ENCODE results near the gene MIA.
A peak's percentile ranks its signal among the peaks of the same experiment; 100 is the strongest.

Gene MIA

DNA sequence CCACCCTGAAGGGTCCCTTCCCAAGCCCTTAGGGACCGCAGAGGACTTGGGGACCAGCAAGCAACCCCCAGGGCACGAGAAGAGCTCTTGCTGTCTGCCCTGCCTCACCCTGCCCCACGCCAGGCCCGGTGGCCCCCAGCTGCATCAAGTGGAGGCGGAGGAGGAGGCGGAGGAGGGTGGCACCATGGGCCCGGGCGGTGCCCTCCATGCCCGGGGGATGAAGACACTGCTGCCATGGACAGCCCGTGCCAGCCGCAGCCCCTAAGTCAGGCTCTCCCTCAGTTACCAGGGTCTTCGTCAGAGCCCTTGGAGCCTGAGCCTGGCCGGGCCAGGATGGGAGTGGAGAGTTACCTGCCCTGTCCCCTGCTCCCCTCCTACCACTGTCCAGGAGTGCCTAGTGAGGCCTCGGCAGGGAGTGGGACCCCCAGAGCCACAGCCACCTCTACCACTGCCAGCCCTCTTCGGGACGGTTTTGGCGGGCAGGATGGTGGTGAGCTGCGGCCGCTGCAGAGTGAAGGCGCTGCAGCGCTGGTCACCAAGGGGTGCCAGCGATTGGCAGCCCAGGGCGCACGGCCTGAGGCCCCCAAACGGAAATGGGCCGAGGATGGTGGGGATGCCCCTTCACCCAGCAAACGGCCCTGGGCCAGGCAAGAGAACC is 25.1 kb downstream of the MIA start:
- peak overlapping the region; percentile 49 for H3K9ac ChIP-seq (ENCODE audit: low read length)
- peaks cover 52% of the 10 kb centered on the region for H3K4me1 ChIP-seq (ENCODE audit: insufficient read depth, low read length)
- peak overlapping the region; percentile 63 to 75 for H3K4me3 ChIP-seq (ENCODE audit: low read depth in 1 of 2, low read length in 2 of 2)
- no peaks in the 10 kb centered on the region for H3K9me3 ChIP-seq (ENCODE audit: low read length)
- peaks cover 20% of the 10 kb centered on the region for H3K36me3 ChIP-seq (ENCODE audit: insufficient read depth, low read length)
- H3K27ac ChIP-seq (ENCODE audit: low read depth, low read length) = peak overlapping the region; percentile 90
- no peaks in the 10 kb centered on the region for H3K27me3 ChIP-seq (ENCODE audit: control insufficient read depth in 1 of 2, insufficient read depth in 2 of 2, low read length in 2 of 2)

DNA sequence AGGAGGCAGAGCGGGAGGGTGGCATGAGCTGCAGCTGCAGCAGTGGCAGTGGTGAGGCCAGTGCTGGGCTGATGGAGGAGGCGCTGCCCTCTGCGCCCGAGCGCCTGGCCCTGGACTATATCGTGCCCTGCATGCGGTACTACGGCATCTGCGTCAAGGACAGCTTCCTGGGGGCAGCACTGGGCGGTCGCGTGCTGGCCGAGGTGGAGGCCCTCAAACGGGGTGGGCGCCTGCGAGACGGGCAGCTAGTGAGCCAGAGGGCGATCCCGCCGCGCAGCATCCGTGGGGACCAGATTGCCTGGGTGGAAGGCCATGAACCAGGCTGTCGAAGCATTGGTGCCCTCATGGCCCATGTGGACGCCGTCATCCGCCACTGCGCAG is 25.7 kb downstream of the MIA start:
- peak overlapping the region in 1 of 2 donors; percentile 63 for H3K4me3 ChIP-seq (ENCODE audit: low read depth in 1 of 2, low read length in 2 of 2)
- peaks cover 20% of the 10 kb centered on the region for H3K36me3 ChIP-seq (ENCODE audit: insufficient read depth, low read length)

GRCh38 chr19:40801426-40802299 is 26.3 kb downstream of the MIA start:
- Histone ChIP-seq H3K36me3 (ENCODE audit: insufficient read depth, low read length) (peaks cover 20% of the 10 kb centered on the region), H3K4me3 (ENCODE audit: low read depth in 1 of 2, low read length in 2 of 2) (peak overlapping the region in 1 of 2 donors; percentile 63), H3K9me3 (ENCODE audit: low read length) (no peaks in the 10 kb centered on the region), H3K27me3 (ENCODE audit: control insufficient read depth in 1 of 2, insufficient read depth in 2 of 2, low read length in 2 of 2) (no peaks in the 10 kb centered on the region), H3K9ac (ENCODE audit: low read length) (peak overlapping the region; percentile 25), H3K27ac (ENCODE audit: low read depth, low read length) (peak overlapping the region; percentile 45), H3K4me1 (ENCODE audit: insufficient read depth, low read length) (peaks cover 64% of the 10 kb centered on the region)

More for the DNA sequence above, 25.7 kb downstream of the MIA start:
- H3K9me3 ChIP-seq (ENCODE audit: low read length) = no peaks in the 10 kb centered on the region
- H3K27ac ChIP-seq (ENCODE audit: low read depth, low read length) = peak overlapping the region; percentile 90
- no peaks in the 10 kb centered on the region for H3K27me3 ChIP-seq (ENCODE audit: control insufficient read depth in 1 of 2, insufficient read depth in 2 of 2, low read length in 2 of 2)
- no peak overlapping the region for H3K9ac ChIP-seq (ENCODE audit: low read length)
- H3K4me1 ChIP-seq (ENCODE audit: insufficient read depth, low read length) = peaks cover 57% of the 10 kb centered on the region

DNA sequence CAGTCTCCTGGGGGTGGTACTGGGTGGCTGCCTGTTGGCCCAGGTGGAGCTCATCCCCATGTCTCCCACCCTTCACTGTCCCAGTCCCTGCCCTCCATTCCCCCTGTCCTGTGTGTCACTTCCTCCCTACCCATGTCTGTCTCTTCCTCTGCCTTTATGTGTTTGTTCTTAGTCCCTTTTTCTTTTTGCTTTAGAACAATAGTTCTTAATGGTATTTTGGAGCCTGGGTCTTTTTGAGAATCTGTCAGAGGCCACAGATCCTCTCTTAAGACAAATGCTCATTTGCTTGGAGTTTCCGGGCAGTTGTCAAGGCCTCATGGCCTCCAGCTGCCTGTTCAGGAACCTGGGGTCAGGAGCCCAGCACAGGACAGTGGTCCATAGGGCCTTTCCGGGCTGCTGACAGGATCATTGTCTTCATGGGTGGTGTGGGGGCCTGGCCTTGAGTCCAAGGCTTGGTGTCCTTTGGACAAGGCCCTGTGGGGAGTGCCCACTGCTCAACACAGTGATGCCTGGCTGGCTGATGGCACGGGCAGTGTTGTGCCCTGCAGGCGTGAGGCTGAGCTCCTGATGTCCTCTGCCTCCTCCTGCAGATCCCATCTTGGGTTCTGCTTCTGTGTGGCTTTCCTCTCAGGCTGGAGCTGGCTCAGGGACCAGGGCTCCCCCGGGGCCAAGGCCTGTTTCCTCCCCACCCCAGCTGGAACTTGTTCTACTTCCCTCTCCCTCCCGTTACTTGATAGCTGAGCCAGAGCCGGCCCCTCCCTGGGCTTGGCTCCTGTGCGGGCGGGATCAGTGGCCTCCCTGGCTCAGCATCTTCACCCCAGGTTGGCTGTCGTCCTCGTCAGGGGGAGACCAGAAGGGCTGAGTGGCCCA is 27.2 kb downstream of the MIA start:
- H3K27ac ChIP-seq (ENCODE audit: low read depth, low read length) = peak overlapping the region; percentile 45
- peaks cover 72% of the 10 kb centered on the region for H3K4me1 ChIP-seq (ENCODE audit: insufficient read depth, low read length)
- H3K27me3 ChIP-seq (ENCODE audit: control insufficient read depth in 1 of 2, insufficient read depth in 2 of 2, low read length in 2 of 2) = no peaks in the 10 kb centered on the region
- H3K36me3 ChIP-seq (ENCODE audit: insufficient read depth, low read length) = peaks cover 20% of the 10 kb centered on the region
- H3K9me3 ChIP-seq (ENCODE audit: low read length) = no peaks in the 10 kb centered on the region
- H3K9ac ChIP-seq (ENCODE audit: low read length) = peak overlapping the region; percentile 25
- H3K4me3 ChIP-seq (ENCODE audit: low read depth in 1 of 2, low read length in 2 of 2) = peak overlapping the region in 1 of 2 donors; percentile 54

DNA sequence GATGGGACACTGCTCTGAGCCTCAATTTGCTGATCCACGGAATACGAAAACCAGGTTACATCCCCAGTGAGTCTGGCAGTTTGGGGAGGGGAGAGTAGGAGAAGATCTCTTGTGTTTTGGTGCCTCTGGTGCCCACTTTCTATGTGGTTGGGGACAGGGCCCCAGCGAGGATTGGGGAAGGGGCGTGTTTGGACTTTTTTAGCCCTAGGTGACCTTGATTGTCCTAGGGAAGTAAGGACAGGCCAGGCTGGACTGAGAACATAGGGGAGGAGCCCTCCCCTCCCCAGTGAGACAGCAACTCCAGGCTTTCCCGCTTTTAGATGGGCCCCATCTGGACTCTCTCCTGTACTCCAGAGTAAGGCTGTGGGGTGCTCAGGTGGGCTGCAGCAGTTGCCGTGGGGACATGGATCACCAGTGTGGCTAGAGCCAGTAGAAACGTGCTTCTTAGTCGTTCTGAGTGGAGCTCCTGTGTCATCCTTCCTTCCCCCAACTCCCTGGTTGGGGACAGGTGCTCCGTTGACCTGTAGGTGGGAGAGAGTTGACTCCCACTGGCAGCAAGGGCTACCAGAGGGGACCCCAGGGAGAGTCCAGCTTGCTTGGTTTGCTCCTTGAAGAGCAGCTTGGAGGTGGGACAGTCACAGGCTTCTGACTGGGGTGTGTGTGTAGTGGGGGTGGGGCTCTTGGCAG is 28.0 kb downstream of the MIA start:
- Histone ChIP-seq H3K4me3 (ENCODE audit: low read depth in 1 of 2, low read length in 2 of 2) (peak overlapping the region in 1 of 2 donors; percentile 54), H3K36me3 (ENCODE audit: insufficient read depth, low read length) (peaks cover 28% of the 10 kb centered on the region), H3K4me1 (ENCODE audit: insufficient read depth, low read length) (peaks cover 72% of the 10 kb centered on the region), H3K27ac (ENCODE audit: low read depth, low read length) (peak overlapping the region; percentile 45), H3K9ac (ENCODE audit: low read length) (peak overlapping the region; percentile 5), H3K27me3 (ENCODE audit: control insufficient read depth in 1 of 2, insufficient read depth in 2 of 2, low read length in 2 of 2) (no peaks in the 10 kb centered on the region), H3K9me3 (ENCODE audit: low read length) (no peaks in the 10 kb centered on the region)

- Histone ChIP-seq H3K9me3 (ENCODE audit: low read length) (no peaks in the 10 kb centered on the region), H3K9ac (ENCODE audit: low read length) (peak overlapping the region; percentile 16), H3K27me3 (ENCODE audit: control insufficient read depth in 1 of 2, insufficient read depth in 2 of 2, low read length in 2 of 2) (no peaks in the 10 kb centered on the region), H3K27ac (ENCODE audit: low read depth, low read length) (peak overlapping the region; percentile 45), H3K36me3 (ENCODE audit: insufficient read depth, low read length) (peaks cover 36% of the 10 kb centered on the region), H3K4me1 (ENCODE audit: insufficient read depth, low read length) (peaks cover 72% of the 10 kb centered on the region), H3K4me3 (ENCODE audit: low read depth in 1 of 2, low read length in 2 of 2) (peak overlapping the region in 1 of 2 donors; percentile 8)
Observed at GRCh38 chr19:40803857-40804782, 28.8 kb downstream of the MIA start.

DNA sequence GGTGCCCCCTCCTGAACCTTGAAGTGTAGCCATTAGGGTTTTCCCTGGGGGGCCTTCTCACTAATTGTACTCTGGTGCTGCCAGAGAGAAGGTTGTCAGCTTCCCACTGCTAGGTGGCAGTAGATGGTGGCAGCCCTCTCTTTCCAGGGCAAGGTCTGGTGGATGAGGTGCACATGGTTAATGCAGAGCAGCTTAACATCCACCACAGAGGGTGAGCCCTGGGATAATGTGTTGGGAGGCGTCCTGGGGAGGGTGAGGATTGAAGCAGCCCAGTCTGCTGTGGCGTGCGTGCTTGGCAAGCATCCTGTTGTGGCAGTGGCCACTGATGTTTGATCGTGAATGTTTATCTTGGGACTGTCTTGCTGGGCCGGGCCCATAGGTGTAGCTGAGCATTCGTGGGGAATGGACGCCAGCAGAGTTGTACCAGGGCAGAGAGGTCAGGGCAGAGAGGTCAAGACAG is 29.5 kb downstream of the MIA start:
- H3K9ac ChIP-seq (ENCODE audit: low read length) = peak overlapping the region; percentile 16
- peaks cover 77% of the 10 kb centered on the region for H3K4me1 ChIP-seq (ENCODE audit: insufficient read depth, low read length)
- peak overlapping the region in 1 of 2 donors; percentile 8 for H3K4me3 ChIP-seq (ENCODE audit: low read depth in 1 of 2, low read length in 2 of 2)
- peak overlapping the region; percentile 45 for H3K27ac ChIP-seq (ENCODE audit: low read depth, low read length)
- H3K27me3 ChIP-seq (ENCODE audit: control insufficient read depth in 1 of 2, insufficient read depth in 2 of 2, low read length in 2 of 2) = no peaks in the 10 kb centered on the region
- H3K9me3 ChIP-seq (ENCODE audit: low read length) = no peaks in the 10 kb centered on the region
- peaks cover 43% of the 10 kb centered on the region for H3K36me3 ChIP-seq (ENCODE audit: insufficient read depth, low read length)

- Histone ChIP-seq H3K27me3 (ENCODE audit: control insufficient read depth in 1 of 2, insufficient read depth in 2 of 2, low read length in 2 of 2) (no peaks in the 10 kb centered on the region), H3K9me3 (ENCODE audit: low read length) (no peaks in the 10 kb centered on the region), H3K27ac (ENCODE audit: low read depth, low read length) (peak overlapping the region; percentile 45), H3K36me3 (ENCODE audit: insufficient read depth, low read length) (peaks cover 43% of the 10 kb centered on the region), H3K4me3 (ENCODE audit: low read depth in 1 of 2, low read length in 2 of 2) (no peak overlapping the region), H3K9ac (ENCODE audit: low read length) (no peak overlapping the region), H3K4me1 (ENCODE audit: insufficient read depth, low read length) (peaks cover 80% of the 10 kb centered on the region)
Observed at GRCh38 chr19:40805258-40805868, 30.0 kb downstream of the MIA start.

DNA sequence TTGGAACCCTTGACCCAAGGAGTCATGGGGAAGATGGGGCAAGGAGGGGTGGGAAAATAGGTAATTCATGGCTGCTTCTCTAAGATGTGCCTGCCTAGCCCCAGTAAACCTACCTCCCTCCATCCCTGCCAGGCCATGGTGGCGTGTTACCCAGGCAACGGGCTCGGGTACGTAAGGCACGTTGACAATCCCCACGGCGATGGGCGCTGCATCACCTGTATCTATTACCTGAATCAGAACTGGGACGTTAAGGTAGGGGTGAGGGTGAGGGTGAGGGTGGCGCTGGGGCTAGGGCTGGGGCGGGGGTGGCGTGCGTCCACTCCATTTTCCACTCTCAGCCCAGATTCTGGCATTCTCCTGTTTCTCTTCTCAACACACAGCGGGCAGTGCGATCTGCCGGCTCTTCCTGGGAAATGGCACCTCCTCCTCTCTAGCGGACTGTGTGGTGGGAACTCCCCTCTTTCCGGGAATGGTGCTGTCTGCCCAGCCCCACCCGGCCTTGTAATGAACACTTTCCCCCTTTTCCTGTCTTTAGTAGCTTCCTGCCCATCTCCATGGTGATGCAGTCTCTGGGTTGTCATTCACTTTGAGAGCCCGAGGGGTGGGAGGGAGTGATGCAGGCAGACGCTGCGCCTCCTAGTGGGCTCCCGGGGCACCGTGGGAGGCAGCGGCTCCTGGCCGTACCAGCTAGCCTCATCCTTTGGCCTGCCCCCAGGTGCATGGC is 31.3 kb downstream of the MIA start:
- Histone ChIP-seq H3K27me3 (ENCODE audit: control insufficient read depth in 1 of 2, insufficient read depth in 2 of 2, low read length in 2 of 2) (no peaks in the 10 kb centered on the region), H3K4me3 (ENCODE audit: low read depth in 1 of 2, low read length in 2 of 2) (no peak overlapping the region), H3K27ac (ENCODE audit: low read depth, low read length) (peak overlapping the region; percentile 45), H3K9ac (ENCODE audit: low read length) (no peak overlapping the region), H3K9me3 (ENCODE audit: low read length) (no peaks in the 10 kb centered on the region), H3K36me3 (ENCODE audit: insufficient read depth, low read length) (peaks cover 37% of the 10 kb centered on the region), H3K4me1 (ENCODE audit: insufficient read depth, low read length) (peaks cover 74% of the 10 kb centered on the region)

Measured in muscle layer of colon (tissue), 2 donors.